NCI-H345 (cell line): ENCODE data around the gene PCK2.
"Not testable (repeated sequence)": the region's sequence is repeated elsewhere in the genome, so short reads cannot be mapped to it uniquely, and the experiment has no call there.

Experiments used
- DNase-seq: peaks from one replicate; lab custom pipeline; 2025; lab: John Stamatoyannopoulos, UW

Gene PCK2

GRCh38 chr14:24095271-24096068, 1.4 kb downstream of the PCK2 start:
- DNase-seq = no peak

GRCh38 chr14:24096545-24097181, 2.6 kb downstream of the PCK2 start:
- DNase-seq = no peak

DNA sequence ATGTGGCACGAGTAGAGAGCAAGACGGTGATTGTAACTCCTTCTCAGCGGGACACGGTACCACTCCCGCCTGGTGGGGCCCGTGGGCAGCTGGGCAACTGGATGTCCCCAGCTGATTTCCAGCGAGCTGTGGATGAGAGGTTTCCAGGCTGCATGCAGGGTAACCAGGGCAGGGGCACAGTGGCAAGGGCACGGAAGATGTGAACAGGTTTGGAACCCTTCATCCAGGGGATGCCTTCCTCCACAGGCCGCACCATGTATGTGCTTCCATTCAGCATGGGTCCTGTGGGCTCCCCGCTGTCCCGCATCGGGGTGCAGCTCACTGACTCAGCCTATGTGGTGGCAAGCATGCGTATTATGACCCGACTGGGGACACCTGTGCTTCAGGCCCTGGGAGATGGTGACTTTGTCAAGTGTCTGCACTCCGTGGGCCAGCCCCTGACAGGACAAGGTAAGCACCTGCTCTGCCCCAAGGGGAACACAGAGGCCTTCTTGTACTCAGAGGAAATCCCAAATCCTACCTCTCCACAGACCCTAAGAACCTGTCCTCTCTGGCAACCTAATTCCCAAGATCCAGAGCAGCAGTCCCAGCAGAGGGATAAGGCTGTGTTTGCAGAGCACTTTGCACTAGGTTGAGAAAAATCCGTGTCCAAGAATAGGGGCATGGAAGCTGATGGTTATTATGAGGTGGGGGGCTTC, 4.3 kb downstream of the PCK2 start:
- no peak for DNase-seq

DNA sequence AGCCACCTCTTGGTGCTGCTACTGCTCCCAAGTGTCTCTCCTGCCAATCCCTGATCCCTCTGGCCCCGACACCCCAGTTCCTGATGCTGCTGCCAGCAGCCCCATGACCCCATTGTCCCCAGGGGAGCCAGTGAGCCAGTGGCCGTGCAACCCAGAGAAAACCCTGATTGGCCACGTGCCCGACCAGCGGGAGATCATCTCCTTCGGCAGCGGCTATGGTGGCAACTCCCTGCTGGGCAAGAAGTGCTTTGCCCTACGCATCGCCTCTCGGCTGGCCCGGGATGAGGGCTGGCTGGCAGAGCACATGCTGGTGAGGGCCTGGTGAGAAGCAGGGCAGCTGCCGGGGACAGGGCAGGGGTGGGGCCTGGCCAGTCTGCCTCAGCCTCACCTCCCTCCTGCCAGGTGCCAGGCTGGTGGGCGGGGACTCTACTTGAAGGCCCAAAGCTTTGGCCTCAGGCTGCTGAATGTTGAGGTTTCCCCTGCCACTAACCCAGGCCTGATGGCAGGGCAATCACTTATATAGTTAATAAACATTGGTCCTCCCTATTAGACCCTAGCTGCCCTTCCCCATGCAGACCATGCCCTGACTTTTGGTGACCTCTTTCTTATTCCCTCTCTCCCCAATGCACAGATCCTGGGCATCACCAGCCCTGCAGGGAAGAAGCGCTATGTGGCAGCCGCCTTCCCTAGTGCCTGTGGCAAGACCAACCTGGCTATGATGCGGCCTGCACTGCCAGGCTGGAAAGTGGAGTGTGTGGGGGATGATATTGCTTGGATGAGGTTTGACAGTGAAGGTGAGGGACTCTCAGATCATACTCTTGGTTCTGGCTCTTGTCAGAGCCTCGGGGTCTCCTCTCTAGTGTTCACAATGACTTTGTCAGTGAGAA, 5.1 kb downstream of the PCK2 start:
- peak; percentile 80 for DNase-seq

- no peak for DNase-seq
Measured at GRCh38 chr14:24100197-24100981, 6.3 kb downstream of the PCK2 start.

DNA sequence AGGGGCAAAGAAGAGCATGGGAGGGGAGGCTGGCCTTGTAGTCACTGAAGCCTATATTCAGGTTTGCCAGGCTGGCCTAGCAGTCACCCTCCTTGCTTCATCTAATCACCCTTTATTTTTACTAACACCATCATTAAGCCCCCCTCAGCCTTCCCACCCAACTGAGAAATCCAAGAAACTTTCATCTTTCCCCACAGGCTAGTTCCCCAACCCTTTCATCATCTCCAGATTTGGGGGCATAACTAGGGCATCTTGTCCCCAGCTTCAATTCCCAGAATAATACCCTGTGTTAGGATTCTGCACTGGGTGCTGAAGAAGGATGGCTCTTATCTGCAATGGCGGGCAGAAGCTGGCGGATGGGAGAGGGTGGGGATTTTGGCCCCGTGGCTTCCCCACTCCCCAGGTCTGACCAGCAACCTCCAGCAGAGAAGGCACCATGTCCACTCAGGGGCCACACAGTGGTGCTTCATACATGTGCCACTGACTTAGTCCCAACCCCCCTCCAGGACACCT, 6.9 kb downstream of the PCK2 start:
- no peak for DNase-seq

DNA sequence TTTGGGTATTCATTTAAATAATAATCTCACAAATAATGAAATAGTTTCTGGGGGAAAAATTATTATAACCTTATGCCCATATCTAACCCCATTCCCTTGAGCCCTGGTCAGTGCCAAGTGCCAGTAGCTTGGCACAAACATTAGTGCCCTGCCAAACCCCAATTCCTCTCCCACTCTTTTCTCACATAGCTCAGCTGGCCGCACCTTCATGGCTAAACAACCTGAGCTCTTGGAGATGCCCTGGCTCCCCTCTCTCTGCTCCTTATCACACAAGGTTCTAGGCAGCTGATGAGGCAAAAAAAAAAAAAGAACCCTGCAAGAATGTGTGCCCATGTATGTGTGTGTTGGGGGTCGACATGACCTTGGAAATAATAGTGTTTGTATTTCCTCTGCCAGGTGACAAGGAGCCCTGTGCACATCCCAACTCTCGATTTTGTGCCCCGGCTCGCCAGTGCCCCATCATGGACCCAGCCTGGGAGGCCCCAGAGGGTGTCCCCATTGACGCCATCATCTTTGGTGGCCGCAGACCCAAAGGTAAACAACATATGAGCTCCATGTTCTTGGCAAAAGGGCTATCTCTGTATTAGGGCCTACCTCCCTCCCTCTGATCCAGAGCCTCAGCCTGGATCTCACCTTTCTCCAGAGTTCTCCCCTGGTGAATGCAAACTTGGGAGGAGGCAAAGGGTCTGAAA, 8.4 kb downstream of the PCK2 start:
- DNase-seq = no peak

DNA sequence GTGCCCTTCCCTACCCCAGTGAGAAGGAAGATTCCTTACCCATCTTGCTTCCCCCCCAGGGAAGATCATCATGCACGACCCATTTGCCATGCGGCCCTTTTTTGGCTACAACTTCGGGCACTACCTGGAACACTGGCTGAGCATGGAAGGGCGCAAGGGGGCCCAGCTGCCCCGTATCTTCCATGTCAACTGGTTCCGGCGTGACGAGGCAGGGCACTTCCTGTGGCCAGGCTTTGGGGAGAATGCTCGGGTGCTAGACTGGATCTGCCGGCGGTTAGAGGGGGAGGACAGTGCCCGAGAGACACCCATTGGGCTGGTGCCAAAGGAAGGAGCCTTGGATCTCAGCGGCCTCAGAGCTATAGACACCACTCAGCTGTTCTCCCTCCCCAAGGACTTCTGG, 9.3 kb downstream of the PCK2 start:
- no peak for DNase-seq

DNA sequence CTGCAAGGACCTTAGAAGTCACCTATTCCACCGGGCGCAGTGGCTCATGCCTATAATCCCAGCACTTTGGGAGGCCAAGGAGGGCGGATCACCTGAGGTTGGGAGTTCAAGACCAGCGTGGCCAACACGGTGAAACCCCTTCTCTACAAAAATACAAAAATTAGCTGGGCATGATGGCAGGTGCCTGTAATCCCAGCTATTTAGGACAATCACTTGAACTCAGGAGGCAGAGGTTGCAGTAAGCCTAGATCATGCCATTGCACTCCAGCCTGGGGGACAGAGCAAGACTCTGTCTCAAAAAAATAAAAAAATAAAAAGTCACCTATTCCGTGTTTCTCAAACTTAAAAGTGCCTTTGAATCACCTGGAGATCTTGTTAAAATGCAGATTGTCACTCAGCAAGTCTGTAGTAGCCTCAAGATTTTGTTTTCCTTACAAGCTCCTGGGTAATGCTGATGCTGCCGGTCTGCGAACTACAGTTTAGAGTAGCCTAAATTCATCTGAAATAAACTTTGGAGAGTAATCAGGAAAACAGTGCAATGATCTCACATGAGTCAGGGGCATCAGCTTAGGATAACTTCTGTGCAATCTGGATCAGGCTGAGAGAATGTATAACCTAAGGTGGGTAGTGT, 11.6 kb downstream of the PCK2 start:
- not testable (repeated sequence) for DNase-seq

DNA sequence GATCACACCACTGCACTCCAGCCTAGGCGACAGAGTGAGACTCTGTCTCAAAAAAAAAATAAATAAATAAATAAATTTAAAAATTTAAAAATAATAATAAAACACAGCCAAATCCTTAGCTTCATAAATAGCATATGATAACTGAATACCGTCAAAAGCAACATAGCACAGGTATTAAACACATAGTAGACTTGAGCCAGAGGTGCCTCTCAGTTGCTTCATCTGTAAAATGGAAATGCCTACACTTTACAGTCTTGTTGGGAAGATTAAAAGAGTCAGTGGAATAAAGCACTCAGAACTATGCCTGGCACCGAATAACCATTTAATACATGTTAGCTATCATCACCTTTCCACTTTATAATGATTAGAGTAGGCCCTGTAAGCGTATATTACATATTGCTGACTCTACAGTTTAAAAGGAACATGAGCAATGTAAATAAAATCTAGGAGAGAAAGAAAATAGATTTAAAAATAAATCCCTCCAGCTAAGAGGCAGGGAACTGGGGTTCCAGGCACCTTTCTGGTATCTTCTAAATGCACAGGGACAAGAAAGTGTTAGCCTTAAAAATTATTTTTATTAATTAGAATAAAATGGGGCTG, 12.7 kb downstream of the PCK2 start:
- no peak for DNase-seq

GRCh38 chr14:24108336-24108874, 14.3 kb downstream of the PCK2 start:
- DNase-seq = no peak

GRCh38 chr14:24110060-24110459, 15.9 kb downstream of the PCK2 start:
- no peak for DNase-seq

- DNase-seq = no peak
Measured at GRCh38 chr14:24110523-24110922, 16.4 kb downstream of the PCK2 start.

- DNase-seq = no peak
Measured at GRCh38 chr14:24113379-24113800, 19.3 kb downstream of the PCK2 start.

DNA sequence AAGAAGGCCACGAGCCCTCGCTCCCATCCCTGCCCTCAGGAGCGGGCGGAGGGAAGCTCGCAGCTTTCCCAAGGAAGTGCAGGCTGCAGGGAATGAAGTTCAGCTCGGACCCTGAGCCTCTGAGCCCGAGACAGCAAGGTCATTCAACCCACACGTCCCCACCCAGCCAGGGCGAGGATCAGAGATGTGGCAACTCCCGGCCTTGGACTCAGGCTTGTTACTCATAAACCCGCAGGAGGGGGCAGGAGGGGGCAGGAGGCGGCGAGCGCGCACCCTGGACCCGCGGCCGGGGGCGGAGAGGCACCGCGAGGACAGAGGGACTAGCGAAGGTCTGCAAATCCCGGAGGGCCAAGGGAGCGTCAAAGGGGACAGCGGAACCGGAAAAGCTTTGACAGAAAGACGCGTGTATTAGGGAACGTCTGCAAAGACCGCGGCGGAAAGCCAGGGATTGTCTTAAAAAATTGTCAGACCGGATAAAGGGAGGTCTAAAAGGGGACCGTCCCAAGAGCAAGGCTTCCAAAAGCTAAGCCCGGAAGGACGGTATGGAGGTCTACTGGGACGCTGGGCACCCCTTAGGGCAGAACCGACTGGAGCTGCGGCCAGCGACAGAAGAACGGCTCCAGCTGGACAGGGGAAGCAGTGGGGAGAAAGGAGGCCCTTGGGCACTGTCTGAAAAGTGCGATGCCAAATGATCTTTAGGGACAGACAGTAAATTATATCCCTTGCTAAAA, 19.9 kb downstream of the PCK2 start:
- DNase-seq = peak; percentile 82

GRCh38 chr14:24114532-24115421, 20.7 kb downstream of the PCK2 start, which contains the start of the genes DCAF11 and NRL:
DCAF11 (plus strand) TSS chr14:24114777; CDS start chr14:24115595, 818 bp downstream.
NRL (minus strand) TSS chr14:24114949; CDS start chr14:24082848, 32,101 bp downstream.
- DNase-seq = peak; percentile 100
